K562 (cell line): Measurements from ENCODE around the gene ANKRD34A. TPM values are rescaled to one million over a fixed set of nuclear protein-coding genes. Genes with fewer than 3 reads are reported as not detected.

Source experiments
- CHD2 ChIP-seq: IDR thresholded peaks from 2 replicates; pipeline ENCODE4 v1.6.1; 2011; ENCODE audit warnings: low read depth, low read length
- FOXA3 ChIP-seq, 2 experiments: fragments of 450-650 bp in 1 of 2; sonication (generic) in 1 of 2; formaldehyde crosslinking; IDR thresholded peaks in 1 of 2; conservative IDR thresholded peaks in 1 of 2; 2 replicates each; pipeline versions ENCODE4 v1.4.0 to v1.8.0; 2020 to 2022; ENCODE audit warnings: mild to moderate bottlenecking in 2 of 2, missing genetic modification reagents in 1 of 2
- FOXM1 ChIP-seq, 2 experiments: fragments of 450-650 bp in 1 of 2; sonication (generic) in 1 of 2; formaldehyde crosslinking in 1 of 2; IDR thresholded peaks; 2 replicates each; pipeline versions ENCODE4 v1.6.1 to v1.9.0; 2017 to 2022; ENCODE audit warnings: low read depth in 2 of 2, mild to moderate bottlenecking in 2 of 2, missing genetic modification reagents in 1 of 2, moderate library complexity in 1 of 2
- HDAC1 ChIP-seq, 2 experiments: fragments of 450-650 bp; IDR thresholded peaks; 2 replicates each; pipeline ENCODE4 v1.6.1; 2016 to 2017; ENCODE audit warnings: inconsistent platforms in 1 of 2, mild to moderate bottlenecking in 1 of 2, moderate library complexity in 1 of 2
- JUND ChIP-seq, 2 experiments: IDR thresholded peaks; 2 replicates in 1 of 2; 3 replicates in 1 of 2; pipeline ENCODE4 v1.6.1; 2011; ENCODE audit warnings: borderline replicate concordance in 2 of 2, low read depth in 2 of 2, low read length in 2 of 2, improper control_type of control experiment in 1 of 2, missing biosample characterization in 1 of 2, missing genetic modification characterization in 1 of 2, missing genetic modification reagents in 1 of 2
- PML ChIP-seq: IDR thresholded peaks from 2 replicates; pipeline ENCODE4 v1.6.1; 2012; ENCODE audit warnings: low read length, inconsistent platforms
- POLR2A ChIP-seq: fragments of 450-650 bp; conservative IDR thresholded peaks from 2 replicates; pipeline ENCODE4 v1.6.1; 2016
- RBBP5 ChIP-seq: fragments of 200-600 bp; sonication (generic); IDR thresholded peaks from 2 replicates; pipeline ENCODE4 v1.6.1; 2012; ENCODE audit warnings: borderline replicate concordance, mild to moderate bottlenecking, low read length, control low read depth, inconsistent platforms; ENCODE audit not compliant: insufficient read depth, poor library complexity, severe bottlenecking
- SIN3B ChIP-seq: fragments of 450-650 bp; IDR thresholded peaks from 2 replicates; pipeline ENCODE4 v1.6.1; 2017; ENCODE audit warnings: low read depth, mild to moderate bottlenecking, moderate library complexity
- SMAD1 ChIP-seq: fragments of 150-350 bp; IDR thresholded peaks from 2 replicates; pipeline ENCODE4 v1.6.1; 2014; ENCODE audit warnings: low read length, low read depth; ENCODE audit not compliant: partially characterized antibody
- SUPT5H ChIP-seq: fragments of 450-650 bp; IDR thresholded peaks from 2 replicates; pipeline ENCODE4 v1.6.1; 2016
- TAF1 ChIP-seq: IDR thresholded peaks from 2 replicates; pipeline ENCODE4 v1.6.1; 2011; ENCODE audit warnings: mild to moderate bottlenecking, low read length, moderate library complexity; ENCODE audit not compliant: insufficient read depth, control insufficient read depth, severe bottlenecking; ENCODE audit errors: extremely low read depth
- TAF7 ChIP-seq: fragments of 450-650 bp; IDR thresholded peaks from 2 replicates; pipeline ENCODE4 v1.6.1; 2016; ENCODE audit warnings: missing genetic modification characterization, missing compliant biosample characterization
- YY1 ChIP-seq, 3 experiments: IDR thresholded peaks; 2 replicates each; pipeline ENCODE4 v1.6.1; 2011; ENCODE audit warnings: low read length in 2 of 3, mild to moderate bottlenecking in 2 of 3, moderate library complexity in 2 of 3, borderline replicate concordance in 1 of 3, control low read depth in 1 of 3, low read depth in 1 of 3; ENCODE audit not compliant: insufficient read depth in 3 of 3, insufficient replicate concordance in 2 of 3, control insufficient read depth in 1 of 3, insufficient read length in 1 of 3; ENCODE audit errors: extremely low read depth in 1 of 3
- ZBTB34 ChIP-seq: fragments of 250-450 bp; sonication (Bioruptor Pico); IDR thresholded peaks from 2 replicates; pipeline ENCODE4 v1.8.0; 2021; ENCODE audit warnings: mild to moderate bottlenecking, moderate library complexity
- ZFP91 ChIP-seq: sonication (generic); formaldehyde crosslinking; IDR thresholded peaks from 2 replicates; pipeline ENCODE4 v1.8.0; 2022; ENCODE audit warnings: mild to moderate bottlenecking, missing genetic modification reagents
- ZNF143 ChIP-seq: sonication (generic); formaldehyde crosslinking; IDR thresholded peaks from 2 replicates; pipeline ENCODE4 v1.9.0; 2022; ENCODE audit warnings: mild to moderate bottlenecking, missing genetic modification reagents
- ZNF431 ChIP-seq: sonication (generic); formaldehyde crosslinking; IDR thresholded peaks from 2 replicates; pipeline ENCODE4 v1.8.0; 2022; ENCODE audit warnings: mild to moderate bottlenecking, missing genetic modification reagents
- ZNF695 ChIP-seq: fragments of 450-650 bp; formaldehyde crosslinking; IDR thresholded peaks from 2 replicates; pipeline ENCODE4 v1.4.0; 2020; ENCODE audit warnings: mild to moderate bottlenecking, moderate library complexity
- ZZZ3 ChIP-seq: fragments of 450-650 bp; IDR thresholded peaks from 2 replicates; pipeline ENCODE4 v1.6.1; 2016; ENCODE audit warnings: antibody characterized with exemption, mild to moderate bottlenecking, moderate library complexity
- polyA plus RNA-seq, 8 experiments: library from polyadenylated mRNA; depleted of rRNA in 4 of 8; stranded (reverse) in 5 of 8; unstranded in 3 of 8; fragments of >200 nt; fragmentation: Nextera tagmentation in 2 of 8; fragmentation: Illumina TruSeq in 1 of 8; extraction: Ambion mirVana in 2 of 8; extraction: Trizol in 1 of 8; gene quantifications; 2 replicates each; pipeline versions ENCODE4 v1.2.1 to v1.2.3, GENCODE V29; 2011 to 2014; ENCODE audit warnings: inconsistent platforms in 1 of 8, missing spikeins in 1 of 8
- total RNA-seq, 7 experiments: library from RNA; depleted of rRNA in 6 of 7; stranded (reverse); fragments of >200 nt in 6 of 7; fragmentation: Illumina TruSeq in 2 of 7; extraction: Trizol in 2 of 7; gene quantifications; 2 replicates each; pipeline versions ENCODE4 v1.2.1 to v1.2.3, GENCODE V29; 2011 to 2021; ENCODE audit warnings: low replicate concordance in 1 of 7
- TF ChIP-seq, protein P1 (sequence below): conservative IDR thresholded peaks from 2 replicates; pipeline ENCODE4 v1.6.1; 2011; ENCODE audit warnings: low read depth, mild to moderate bottlenecking, low read length; ENCODE audit not compliant: control insufficient read depth

ANKRD34A gene
- total and polyA plus RNA-seq, 9 of the 15 experiments (the other 6 are each of a cell fraction or from before 2014, with no cell fraction given) = 0.06 to 1.6 (median 0.43) TPM

- no peak for TF ChIP-seq ZBTB34 (CRISPR knock-in tag)
- peak in 1 of 2 experiments; percentile 75; a peak in 1 of 4 replicates for TF ChIP-seq FOXA3 (CRISPR knock-in tag; conservative IDR thresholded peaks at IDR 0.05 in 1 of 2, IDR thresholded peaks at IDR 0.05 in 1 of 2)
- peak; percentile 27 for TF ChIP-seq SMAD1
- peak; percentile 89 for TF ChIP-seq CHD2
- peak; percentile 68; the same call in 1 of the 2 replicates for TF ChIP-seq SIN3B
- TF ChIP-seq ZZZ3 = no peak
- no peak for TF ChIP-seq ZNF695 (CRISPR knock-in tag)
- peak; percentile 78 for TF ChIP-seq POLR2A
- TF ChIP-seq HDAC1 (IDR thresholded peaks at IDR 0.05) = peak in 1 of 2 experiments; percentile 71; a peak in 2 of 4 replicates
- peak; percentile 67 for TF ChIP-seq SUPT5H
- peak in 2 of 3 experiments; percentile 88 to 89 for TF ChIP-seq YY1 (IDR thresholded peaks at IDR 0.05; ENCODE audit: borderline replicate concordance in 1 of 3, control insufficient read depth in 1 of 3, extremely low read depth in 1 of 3, insufficient read depth in 3 of 3, insufficient read length in 1 of 3, insufficient replicate concordance in 2 of 3, low read depth in 1 of 3, low read length in 2 of 3)
- peak; percentile 45; the same call in 1 of the 2 replicates for TF ChIP-seq TAF7
- peak; percentile 98 for TF ChIP-seq ZFP91
- peak; percentile 49; the same call in 1 of the 2 replicates for TF ChIP-seq ZNF431 (CRISPR knock-in tag)
- TF ChIP-seq TAF1 = peak; percentile 62
- TF ChIP-seq JUND (IDR thresholded peaks at IDR 0.05; ENCODE audit: borderline replicate concordance, low read depth, low read length) = 0 out of 2 replicates have a peak, but pooled peaks have one; percentile 11
- TF ChIP-seq JUND (tag; IDR thresholded peaks at IDR 0.05; ENCODE audit: borderline replicate concordance, low read depth, low read length) = no peak
- TF ChIP-seq, protein P1, sequence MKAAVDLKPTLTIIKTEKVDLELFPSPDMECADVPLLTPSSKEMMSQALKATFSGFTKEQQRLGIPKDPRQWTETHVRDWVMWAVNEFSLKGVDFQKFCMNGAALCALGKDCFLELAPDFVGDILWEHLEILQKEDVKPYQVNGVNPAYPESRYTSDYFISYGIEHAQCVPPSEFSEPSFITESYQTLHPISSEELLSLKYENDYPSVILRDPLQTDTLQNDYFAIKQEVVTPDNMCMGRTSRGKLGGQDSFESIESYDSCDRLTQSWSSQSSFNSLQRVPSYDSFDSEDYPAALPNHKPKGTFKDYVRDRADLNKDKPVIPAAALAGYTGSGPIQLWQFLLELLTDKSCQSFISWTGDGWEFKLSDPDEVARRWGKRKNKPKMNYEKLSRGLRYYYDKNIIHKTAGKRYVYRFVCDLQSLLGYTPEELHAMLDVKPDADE = peak; percentile 18; the same call in 1 of the 2 replicates
- 0 out of 2 replicates have a peak, but pooled peaks have one; percentile 17 for TF ChIP-seq PML
- TF ChIP-seq RBBP5 = peak; percentile 51
- TF ChIP-seq FOXM1 (IDR thresholded peaks at IDR 0.05; ENCODE audit: low read depth) = peak; percentile 57; the same call in 1 of the 2 replicates
- TF ChIP-seq FOXM1 (CRISPR knock-in tag; IDR thresholded peaks at IDR 0.05; ENCODE audit: low read depth) = no peak
- TF ChIP-seq ZNF143 (CRISPR knock-in tag) = 0 out of 2 replicates have a peak, but pooled peaks have one; percentile 31
These were observed 46.0 kb downstream of the ANKRD34A start, which contains the start of gene PEX11B (continued) for GRCh38 chr1:145918144-145918991.
